ENCODE results near the gene ARL6IP4.

The ARL6IP4 gene

DNA sequence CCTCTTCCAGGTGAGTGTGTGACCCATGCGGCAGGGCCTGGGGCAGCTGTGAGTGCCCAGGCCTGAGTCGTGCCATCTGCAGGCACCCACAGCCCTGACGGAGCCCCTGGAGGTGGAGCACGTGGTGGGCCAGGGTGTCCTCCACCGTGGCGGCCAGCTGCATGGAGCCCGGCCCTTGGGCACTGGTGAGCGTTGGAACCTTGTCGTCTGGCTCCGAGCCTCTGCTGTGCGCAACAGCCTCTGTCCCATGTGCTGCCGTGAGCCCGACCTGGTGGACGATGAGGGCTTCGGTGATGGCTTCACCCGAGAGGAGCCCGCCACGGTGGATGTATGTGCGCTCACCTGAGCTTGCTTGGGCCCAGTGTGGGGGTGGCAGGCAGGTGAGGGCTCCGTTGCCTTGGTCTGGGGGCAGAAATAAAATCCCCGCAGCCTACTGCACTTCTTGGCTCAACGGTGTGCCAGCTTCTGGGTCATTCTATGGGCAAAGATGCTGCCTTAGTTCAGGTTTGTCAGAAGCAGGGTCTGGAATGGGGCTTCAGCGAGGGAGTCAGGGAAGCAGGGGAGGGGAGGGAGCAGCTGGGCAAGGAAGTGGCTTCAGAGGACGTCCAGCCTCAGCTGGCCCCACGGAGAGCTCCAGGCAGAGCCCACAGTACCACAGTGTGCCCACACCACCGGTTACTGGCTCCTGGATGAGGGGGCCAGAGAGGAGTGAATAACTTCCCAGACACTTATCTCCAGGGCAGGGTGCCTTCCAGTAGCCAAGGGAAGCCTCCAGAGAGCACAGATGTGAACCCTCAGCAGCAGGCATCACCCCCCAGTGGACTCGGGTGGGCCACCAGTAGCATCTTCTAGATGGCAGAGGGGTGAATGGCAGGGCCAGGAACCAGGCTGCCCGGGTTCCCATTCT, 1.2 kb upstream of the ARL6IP4 start:
- no peak for DNase-seq

- no peak for DNase-seq
Measured at GRCh38 chr12:122979908-122980182, 636 bp upstream of the ARL6IP4 start.

GRCh38 chr12:122981036-122981471, 573 bp downstream of the ARL6IP4 start:
- DNase-seq, result no peak

GRCh38 chr12:122981587-122982476, 1.4 kb downstream of the ARL6IP4 start:
- no peak for DNase-seq

DNA sequence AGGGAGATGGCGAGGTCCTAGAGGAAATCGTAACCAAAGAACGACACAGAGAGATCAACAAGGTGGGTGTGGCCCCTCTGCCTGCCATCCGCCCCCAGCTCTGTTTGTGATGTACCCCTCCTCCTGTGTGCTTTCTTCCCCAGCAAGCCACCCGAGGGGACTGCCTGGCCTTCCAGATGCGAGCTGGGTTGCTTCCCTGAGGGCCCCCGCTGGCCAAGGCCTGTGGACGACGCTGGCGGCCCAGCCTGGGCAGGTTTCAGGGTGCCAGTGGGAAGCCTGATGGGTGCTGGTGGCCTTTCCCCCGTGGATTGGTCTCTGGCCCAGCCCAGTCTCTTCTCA, 2.0 kb downstream of the ARL6IP4 start:
- no peak for DNase-seq

- no peak for DNase-seq
Measured at GRCh38 chr12:122982963-122983788, 2.7 kb downstream of the ARL6IP4 start.

DNA sequence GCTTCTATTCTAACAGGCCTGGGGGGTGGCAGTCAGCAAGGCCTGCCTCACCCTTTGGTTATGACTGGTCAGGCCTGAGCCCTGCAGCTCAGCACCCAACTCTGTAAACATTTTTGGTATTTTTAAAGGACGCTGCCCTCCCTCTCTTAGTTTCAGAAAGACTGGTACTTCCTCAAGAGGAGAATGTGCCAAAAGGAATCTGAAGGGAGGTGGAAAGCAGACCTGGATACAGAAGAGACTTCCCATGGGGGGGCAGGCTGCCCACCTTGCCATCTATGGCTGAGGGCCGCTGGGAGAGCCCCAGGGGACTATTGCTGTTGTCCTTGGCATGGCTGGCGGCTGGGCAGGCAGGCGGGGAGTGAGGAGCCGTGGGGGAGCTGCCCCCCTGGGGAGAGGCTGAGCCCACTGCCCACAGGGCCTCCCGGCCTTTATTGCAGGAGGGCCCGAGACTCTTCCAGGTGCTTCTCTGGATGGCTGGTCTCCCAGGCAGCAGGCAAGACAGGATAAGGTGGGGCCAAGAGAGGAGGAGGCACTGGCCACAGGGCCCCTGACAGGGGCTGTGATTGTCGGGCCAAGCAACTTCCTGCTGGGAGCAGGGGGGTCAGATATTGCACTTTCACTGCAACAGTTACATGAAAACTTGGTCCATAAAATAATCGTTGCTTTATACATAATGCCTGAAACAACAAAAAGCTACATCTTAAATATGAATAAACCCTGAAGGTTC, 3.5 kb downstream of the ARL6IP4 start:
- DNase-seq, result no peak

DNA sequence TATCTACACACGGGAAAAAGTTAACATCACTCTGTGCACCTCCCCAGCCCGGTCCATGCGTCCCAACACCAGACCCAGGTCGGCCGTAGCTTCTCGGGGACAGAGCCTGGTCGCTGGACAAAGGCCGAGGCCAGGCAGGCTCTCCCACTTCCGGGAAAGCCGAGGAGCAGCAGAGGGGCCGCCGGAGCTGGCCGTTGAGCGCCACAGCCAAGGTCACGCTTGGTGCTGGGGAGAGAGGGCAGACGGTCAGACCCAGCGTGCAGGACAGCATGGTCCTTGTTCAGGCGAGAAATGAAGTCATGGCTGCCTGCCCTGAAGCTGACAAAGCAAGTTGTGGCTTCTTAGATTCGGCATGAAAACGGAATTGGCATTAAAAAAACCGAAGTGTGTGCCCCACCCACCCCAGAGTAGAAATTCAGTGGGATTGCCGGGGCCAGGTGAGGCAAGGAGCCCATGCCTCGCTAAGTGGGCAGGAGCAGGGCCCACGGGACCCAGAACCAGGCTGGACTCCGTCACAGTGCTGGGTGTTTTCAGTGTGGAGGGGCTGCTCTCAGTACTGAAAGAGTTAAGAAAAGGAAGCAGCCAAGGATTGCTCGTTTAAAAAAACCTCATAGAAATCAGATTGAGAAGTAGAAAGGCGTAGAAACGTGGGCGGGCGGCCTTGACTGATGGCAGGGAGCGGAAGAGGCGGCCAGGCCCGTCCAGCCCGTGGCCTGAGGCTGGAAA, 4.3 kb downstream of the ARL6IP4 start:
- DNase-seq, result no peak

DNA sequence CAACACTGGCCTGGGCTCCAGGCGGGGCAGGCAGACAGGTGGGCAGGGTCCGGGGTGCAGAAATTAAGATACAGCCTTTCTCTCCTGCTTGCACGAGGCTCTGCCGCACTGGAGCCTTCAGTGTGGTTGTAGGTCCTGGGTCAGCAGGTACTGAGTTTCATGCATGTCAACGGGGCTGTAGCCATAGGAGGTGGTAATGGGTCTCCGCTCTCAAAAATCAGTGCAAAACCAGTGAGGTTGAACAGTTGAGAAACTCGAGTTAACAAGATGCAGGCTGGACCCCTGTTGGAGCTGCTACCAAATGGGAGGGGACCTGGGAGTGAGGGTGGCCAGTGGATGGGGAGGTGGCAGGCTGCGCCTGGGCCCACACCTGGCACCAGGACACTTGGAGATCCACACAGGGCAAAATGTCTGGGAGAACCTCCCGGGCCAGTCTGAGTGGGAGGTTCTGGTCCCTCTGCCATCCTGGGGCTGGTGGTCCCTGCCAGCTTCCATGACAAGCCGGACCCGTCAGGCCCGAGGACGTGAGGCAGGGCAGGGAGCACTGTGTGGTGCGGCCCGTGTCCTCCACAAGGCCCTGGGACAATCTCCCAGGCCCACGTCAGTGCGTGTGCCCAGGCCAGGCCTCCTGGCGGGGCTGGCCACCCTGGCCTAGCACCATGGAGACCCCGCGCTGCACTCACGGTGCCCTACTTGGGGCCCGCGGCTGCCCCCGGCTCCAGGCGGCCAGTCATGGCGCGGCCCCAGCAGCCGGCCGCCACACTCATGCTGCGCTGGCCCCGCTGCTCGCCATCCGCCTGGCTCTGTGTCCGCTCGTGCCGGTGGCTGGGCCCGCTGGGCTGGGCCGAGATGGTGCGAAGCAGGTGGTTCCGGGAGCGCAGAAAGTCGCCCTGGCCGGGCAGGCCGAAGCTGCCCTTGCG, 5.1 kb downstream of the ARL6IP4 start:
- DNase-seq, result no peak

DNA sequence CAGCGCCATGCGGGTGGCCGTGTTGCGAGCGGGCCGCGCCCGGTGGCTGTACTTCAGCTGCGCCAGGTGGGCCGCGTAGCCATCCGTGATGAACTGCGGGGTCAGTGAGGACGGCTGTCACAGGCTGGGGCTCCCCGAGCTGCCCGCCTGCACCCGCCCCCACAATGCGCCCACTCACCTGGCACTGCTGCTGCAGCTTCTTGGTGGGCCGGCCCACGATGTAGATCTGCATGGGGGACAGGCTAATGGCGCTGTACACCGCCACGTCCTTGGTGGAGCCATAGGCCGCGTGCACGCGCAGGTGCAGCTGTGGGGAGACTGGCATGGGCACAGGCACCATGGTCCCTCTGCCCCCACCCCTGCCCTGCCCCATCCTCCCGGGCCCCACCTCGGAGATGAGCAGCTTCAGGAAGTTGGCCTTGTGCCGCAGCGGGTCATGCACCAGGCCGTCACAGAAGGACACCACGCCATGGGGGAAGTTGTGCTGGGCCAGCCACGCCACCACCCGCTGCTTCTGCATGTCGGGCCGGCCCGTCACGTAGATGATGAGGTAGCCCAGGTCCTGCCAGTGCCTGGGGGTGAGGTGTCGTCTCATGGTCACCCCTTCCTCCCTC, 5.9 kb downstream of the ARL6IP4 start:
- DNase-seq, result no peak

GRCh38 chr12:122987086-122987951, 6.8 kb downstream of the ARL6IP4 start:
- DNase-seq, result no peak

DNA sequence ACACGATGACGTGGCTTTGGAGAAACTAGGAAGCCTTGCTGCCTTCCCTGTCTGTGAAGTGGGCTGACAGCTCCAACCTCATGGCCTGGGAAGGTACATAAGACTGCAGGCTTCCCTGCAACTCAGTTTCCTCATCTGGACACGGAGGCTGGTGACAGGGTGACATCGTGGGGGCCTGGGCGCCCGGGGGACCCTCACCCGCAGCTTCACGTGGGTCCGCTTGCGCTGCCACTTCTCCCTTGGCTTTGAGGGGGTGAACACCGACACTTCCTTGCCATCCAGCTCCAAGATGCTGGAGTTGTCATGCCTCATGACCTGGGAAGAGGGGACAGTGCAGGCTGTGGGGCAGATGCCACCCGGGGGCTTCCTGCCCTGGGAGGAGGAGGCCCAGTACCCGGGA, 7.6 kb downstream of the ARL6IP4 start:
- DNase-seq, result no peak

DNA sequence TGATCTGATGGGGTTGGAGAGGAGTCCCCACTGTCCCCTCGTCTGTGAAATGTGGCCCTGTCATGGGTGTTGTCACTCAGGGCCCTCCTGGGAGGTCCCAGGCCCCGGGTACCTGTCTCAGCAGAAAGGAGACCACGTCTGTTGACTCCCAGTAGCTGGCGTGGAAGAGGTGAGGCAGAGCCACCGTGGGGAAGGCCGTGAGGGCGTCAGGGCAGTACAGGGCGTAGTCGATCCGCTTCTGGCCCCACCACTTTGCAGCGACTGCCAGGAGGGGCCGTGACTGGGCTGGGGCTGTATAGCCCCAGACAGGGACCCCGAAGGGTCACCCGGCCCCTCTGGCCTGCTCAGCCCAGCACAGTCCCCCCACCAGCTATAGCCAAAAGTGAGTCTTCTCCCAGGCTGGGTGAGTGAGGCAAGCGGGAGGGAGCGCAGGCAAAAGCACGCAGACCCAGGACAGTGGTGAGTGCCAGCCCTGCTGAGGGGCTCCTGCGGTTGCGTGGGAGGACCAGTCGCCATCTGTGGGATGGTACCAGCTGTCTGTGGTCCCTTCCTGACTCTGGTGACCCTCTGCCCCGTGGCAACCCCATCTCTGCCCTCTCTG, 8.2 kb downstream of the ARL6IP4 start:
- no peak for DNase-seq

- DNase-seq, result no peak
Measured at GRCh38 chr12:122989225-122989839, 8.9 kb downstream of the ARL6IP4 start.

DNA sequence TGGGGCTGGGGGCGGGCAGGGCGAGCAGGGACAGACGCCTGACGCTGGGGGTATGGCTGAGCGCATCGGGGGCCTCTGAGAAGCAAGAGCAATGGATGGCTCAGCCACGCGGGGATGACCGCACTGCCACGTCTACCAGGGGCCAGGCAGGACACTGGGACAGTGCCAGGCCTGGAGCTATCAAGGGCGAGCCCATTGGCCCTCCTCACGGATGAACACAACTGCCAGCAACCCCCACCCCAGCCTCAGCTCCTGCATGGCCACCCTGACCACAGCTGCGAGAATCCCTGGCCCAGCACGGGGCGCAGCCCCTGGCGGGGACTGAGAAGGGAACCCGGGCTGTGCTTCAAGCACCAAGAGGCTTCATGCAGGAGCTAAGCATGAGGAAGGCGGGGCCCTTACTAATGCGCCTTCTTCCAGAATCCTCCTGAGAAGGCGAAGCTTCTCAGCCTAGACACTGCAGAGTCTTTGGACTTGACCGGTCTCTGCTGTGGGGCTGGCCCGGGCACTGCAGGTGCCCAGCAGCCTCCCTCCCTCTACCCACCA, 9.5 kb downstream of the ARL6IP4 start:
- DNase-seq, result no peak

DNA sequence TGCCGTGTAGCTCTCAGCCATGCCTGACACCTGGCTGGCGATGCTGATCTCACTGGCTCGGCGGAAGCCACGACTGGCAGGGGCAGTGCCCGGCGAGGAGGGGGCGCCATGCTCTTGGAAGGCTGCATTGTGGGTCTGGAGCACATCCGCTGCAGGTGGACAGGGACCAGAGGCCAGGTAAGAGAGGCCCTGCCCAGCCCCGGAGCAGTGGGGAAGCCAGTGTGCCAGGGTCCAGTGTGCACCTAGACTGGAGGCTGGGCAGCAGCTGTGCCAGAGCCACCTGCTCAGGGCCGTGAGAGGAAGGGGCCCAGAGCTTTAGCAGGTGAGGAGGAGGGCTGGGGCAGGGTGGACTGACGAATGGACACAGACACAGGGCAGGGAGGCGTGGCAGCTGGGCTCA, 10.1 kb downstream of the ARL6IP4 start:
- no peak for DNase-seq

DNA sequence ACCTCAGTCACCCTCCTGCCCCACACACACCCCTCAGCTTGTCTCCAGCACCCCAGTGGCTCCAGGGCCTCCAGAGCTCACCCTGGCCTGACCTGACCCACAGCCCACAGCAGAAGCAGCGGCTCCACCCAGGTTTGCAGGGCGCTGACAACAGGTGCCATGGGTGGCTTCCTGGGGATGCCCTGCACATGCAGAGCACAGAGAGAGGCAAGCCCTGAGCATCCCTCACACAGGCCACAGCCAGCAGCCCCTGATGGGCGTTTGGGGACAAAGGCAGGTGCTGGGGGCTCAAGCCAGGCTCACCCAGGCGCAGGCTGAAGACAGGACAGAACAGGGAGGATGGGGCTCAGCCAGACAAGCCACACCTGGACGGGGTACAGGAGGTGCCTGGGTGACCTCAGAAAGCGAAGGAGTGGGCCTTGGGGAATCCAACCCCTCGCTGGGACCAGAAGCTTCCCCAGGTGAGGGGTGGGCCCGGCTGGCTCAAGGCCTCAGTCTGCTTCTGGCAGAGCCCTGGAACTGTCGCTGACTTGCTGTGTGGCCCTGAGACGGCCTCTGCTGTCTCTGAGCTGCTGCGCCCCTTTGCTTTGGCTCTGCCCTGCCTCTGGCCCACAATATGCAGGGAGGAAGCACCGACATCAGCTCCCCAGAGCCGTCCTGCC, 10.6 kb downstream of the ARL6IP4 start:
- DNase-seq, result no peak
